ENCODE results near the gene CDC73.

CDC73 gene

GRCh38 chr1:193251950-193252349 lies 130.1 kb downstream of the CDC73 start:
- TF ChIP-seq CTCF (IDR thresholded peaks at IDR 0.05; ENCODE audit: extremely low read depth, insufficient read depth, missing control alignments), result no peak
- in situ Hi-C loops (cut with MboI; ENCODE audit: low pct_unique_long_range_greater_than_20kb, low sequenced_read_pairs, unreplicated experiment), result no loop called here
- DNase-seq (ENCODE audit: low spot score), result no peak

- TF ChIP-seq CTCF (IDR thresholded peaks at IDR 0.05; ENCODE audit: extremely low read depth, insufficient read depth, missing control alignments), result no peak
- DNase-seq (ENCODE audit: low spot score), result no peak
- in situ Hi-C loops (cut with MboI; ENCODE audit: low pct_unique_long_range_greater_than_20kb, low sequenced_read_pairs, unreplicated experiment), result no loop called here
Measured at GRCh38 chr1:193256019-193256418, 134.2 kb downstream of the CDC73 start.

- DNase-seq (ENCODE audit: low spot score), result no peak
- no peak for TF ChIP-seq CTCF (IDR thresholded peaks at IDR 0.05; ENCODE audit: extremely low read depth, insufficient read depth, missing control alignments)
- in situ Hi-C loops (cut with MboI; ENCODE audit: low pct_unique_long_range_greater_than_20kb, low sequenced_read_pairs, unreplicated experiment), result no loop called here
Measured at GRCh38 chr1:193259636-193260035, 137.8 kb downstream of the CDC73 start.

GRCh38 chr1:193260056-193260745 lies 138.4 kb downstream of the CDC73 start:
- DNase-seq (ENCODE audit: low spot score), result no peak
- in situ Hi-C loops (cut with MboI; ENCODE audit: low pct_unique_long_range_greater_than_20kb, low sequenced_read_pairs, unreplicated experiment), result no loop called here
- TF ChIP-seq CTCF (IDR thresholded peaks at IDR 0.05; ENCODE audit: extremely low read depth, insufficient read depth, missing control alignments), result no peak

- no peak for TF ChIP-seq CTCF (IDR thresholded peaks at IDR 0.05; ENCODE audit: extremely low read depth, insufficient read depth, missing control alignments)
- in situ Hi-C loops (cut with MboI; ENCODE audit: low pct_unique_long_range_greater_than_20kb, low sequenced_read_pairs, unreplicated experiment), result no loop called here
- DNase-seq (ENCODE audit: low spot score), result no peak
Measured at GRCh38 chr1:193260896-193261295, 139.1 kb downstream of the CDC73 start.

GRCh38 chr1:193262661-193263060 lies 140.8 kb downstream of the CDC73 start:
- TF ChIP-seq CTCF (IDR thresholded peaks at IDR 0.05; ENCODE audit: extremely low read depth, insufficient read depth, missing control alignments), result no peak
- no peak for DNase-seq (ENCODE audit: low spot score)
- in situ Hi-C loops (cut with MboI; ENCODE audit: low pct_unique_long_range_greater_than_20kb, low sequenced_read_pairs, unreplicated experiment), result no loop called here
